ENCODE measurements around the gene EFTUD2.
"Not testable (repeated sequence)": the region's sequence is repeated elsewhere in the genome, so short reads cannot be mapped to it uniquely, and the experiment has no call there.

The EFTUD2 gene

DNA sequence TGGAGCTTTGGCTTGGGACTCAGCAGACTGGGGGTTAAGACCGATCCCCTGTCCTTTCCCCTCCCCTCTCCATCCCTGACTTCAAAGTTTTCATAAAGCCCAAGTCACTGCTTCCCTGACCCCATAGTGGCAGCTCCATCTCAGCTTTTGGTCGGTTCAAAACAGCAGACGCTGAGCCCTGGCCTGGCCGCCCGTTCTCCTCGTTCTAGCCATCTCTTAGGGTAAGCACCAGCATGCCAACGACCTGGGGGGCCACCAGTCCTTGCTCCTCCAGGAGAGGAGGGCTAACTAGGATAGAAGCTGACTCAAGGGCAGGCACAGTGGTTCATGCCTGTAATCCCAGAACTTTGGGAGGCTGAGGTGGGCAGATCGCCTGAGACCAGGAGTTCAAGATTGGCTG is 53.0 kb downstream of the EFTUD2 start:
- no peak for DNase-seq

DNA sequence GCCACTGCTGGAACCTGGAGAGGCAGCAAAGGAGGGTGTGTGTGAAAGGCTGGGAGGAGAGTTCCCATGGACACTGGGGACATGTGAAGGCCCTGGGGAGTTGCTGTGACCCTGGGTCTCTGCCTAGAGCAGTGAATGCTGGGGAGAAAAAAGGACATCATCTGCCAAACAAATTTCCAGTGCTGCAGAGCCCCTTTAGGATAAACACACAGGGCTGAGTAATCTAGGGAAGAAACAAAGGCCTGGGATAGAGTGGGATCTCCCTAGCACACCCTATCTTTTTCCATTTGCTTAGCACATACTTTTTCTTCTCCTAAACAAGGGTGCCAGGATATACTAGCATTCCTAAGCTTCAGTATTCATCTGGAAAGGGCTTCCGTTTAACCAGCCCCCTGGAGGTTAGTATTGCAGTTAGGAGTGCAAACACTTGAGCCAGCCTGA is 54.8 kb downstream of the EFTUD2 start:
- no peak for DNase-seq

DNA sequence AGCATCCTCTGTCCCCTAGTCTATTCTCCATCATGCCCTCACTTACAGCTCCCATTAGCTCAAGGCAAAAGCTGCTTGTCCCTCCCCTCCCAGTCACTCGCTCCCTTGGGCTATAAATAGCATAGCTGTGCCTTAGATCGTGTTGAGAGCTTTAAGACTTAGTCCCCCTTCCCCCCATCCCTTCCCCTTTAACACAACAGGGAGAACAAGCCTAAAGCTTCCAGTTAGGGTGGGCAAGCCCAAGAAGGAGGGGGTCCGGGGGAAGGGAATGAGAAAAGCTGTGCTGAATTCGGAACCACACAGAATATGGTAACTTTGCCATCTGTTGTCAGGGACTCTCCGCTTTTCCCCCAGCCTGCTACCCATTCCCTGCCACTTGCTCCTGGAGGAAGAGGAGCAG is 56.5 kb downstream of the EFTUD2 start:
- DNase-seq: no peak

DNA sequence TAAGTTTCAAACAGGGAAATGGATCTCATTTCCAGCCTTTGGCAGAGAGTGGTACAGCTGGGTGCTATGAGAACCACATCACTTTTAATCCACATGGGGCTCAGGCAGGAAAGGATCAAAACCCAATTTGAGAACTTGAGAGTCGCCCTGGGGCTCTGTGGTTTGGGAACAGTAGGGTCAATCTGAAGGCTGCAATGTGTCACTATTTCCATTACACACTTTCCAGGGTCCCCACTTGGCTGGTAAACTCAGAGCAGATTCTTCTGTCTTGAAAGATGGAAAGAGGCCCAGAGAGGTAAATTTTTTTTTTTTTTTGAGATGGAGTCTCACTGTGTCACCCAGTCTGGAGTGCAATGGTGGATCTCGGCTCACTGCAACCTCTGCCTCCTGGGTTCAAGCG is 58.3 kb downstream of the EFTUD2 start:
- peak; percentile 60 for DNase-seq

DNA sequence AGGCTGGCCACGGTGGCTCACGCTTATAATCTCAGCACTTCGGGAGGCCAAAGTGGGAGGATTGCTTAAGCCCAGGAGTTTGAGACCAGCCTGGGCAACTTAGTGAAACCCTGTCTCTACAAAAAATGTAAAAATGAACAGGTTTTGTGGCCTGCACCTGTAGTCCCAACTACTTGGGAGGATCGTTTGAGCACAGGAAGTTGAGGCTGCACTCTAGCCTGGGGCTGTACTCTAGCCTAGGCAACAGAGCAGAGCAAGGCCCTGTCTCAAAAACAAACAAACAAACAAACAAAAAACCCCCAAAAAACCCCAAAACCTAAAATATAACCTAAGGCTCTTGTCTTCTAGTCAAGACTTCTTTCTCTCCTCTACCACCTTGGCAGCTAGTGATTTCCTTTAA is 59.0 kb downstream of the EFTUD2 start:
- no peak for DNase-seq

DNA sequence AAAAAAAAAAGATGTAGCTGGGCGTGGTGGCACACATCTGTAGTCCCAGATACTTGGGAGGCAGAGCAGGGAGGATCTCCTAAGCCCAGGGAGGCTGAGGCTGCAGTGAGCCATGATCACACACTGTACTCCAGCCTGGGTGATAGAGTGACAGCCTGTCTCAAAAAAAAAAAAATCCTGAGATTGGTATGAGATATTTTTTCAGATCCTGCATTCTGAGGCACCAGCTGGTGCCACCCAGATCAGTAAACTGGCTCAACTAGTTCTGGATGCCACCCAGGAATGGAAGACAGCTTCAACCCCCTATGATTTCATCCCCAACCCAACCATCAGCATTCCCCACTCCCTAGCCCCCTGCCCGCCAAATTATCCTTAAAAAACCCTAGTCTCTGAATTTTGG is 62.0 kb downstream of the EFTUD2 start:
- no peak for DNase-seq

DNA sequence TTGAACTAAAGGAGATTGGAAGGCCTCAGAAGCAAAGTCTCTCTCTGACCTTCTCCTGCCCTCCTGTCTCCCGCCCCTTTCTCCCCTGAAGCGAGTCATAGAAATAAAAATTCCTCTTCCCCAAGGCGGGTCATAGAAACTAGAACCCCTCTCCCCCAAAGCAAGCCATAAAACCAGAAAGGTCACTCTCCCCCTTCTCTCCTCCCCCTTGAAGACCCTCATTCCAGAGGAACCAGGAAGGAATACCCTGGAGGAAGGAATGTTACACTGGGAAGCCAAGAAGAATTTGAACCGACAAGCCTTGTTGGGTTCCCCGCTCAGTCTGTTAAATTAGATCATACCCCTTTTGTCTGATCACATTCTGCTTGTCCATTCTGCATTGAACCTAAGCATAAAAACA is 66.4 kb downstream of the EFTUD2 start:
- no peak for DNase-seq

DNA sequence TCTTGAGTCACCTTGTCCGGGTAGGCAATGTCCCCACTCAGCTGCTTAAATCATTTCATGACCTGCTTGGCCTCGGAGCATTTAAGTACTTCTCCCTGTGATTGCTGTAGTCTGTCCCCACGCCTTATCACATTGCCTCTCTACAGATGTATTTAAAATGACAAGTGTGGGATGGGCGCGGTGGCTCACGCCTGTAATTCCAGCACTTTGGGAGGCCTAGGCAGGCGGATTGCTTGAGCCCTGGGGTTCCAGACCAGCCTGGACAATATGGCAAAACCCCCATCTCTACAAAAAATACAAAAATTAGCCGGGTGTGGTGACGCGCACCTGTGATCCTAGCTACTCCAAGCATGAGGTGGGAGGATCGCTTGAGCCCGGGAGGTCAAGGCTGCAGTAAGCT is 67.9 kb downstream of the EFTUD2 start:
- no peak for DNase-seq

DNA sequence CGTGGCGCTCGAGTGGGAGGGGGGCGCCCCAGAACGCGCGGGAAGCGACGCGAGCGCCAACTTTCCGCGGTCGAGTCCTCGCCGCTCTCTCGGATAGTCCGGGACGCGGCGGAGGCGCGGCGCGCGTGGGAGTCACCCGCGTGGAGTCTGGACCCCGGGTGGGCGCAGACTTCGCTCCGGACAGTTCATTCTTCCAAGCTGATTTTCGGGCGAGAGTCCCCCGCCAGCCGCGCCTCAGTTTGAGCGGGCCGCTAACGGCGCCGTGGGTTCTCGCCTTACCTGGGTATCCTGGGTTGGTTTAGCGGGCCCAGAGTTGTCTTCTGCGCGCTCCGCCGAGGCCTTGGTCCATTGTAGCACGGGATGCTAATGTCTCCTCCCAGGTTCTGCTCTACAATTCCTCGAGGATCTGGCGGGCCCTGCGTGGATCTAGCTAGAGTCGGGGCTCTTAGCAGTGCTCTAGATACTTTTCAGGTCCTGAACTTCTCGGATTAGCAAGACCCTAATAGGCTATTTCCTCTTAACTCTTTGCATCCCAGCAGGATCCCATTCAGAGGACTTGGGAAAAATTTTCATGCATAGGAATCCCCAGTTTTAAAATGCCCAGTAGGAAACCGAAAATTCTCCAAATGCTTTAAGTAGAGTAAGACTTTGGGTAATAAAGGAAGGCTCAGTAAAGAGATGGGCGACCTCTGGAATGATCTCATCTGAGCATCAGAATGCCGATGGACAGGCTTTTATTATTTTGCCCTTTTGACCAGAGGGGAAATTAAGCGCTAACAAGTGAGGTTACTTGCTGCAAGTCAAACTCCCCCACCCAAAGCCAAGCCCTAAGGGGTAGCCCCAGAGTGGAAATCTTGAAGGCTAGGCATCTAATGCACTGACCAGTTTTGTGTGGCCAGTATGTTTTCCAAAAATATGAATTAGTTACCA is 68.6 kb downstream of the EFTUD2 start:
- DNase-seq: no peak

DNA sequence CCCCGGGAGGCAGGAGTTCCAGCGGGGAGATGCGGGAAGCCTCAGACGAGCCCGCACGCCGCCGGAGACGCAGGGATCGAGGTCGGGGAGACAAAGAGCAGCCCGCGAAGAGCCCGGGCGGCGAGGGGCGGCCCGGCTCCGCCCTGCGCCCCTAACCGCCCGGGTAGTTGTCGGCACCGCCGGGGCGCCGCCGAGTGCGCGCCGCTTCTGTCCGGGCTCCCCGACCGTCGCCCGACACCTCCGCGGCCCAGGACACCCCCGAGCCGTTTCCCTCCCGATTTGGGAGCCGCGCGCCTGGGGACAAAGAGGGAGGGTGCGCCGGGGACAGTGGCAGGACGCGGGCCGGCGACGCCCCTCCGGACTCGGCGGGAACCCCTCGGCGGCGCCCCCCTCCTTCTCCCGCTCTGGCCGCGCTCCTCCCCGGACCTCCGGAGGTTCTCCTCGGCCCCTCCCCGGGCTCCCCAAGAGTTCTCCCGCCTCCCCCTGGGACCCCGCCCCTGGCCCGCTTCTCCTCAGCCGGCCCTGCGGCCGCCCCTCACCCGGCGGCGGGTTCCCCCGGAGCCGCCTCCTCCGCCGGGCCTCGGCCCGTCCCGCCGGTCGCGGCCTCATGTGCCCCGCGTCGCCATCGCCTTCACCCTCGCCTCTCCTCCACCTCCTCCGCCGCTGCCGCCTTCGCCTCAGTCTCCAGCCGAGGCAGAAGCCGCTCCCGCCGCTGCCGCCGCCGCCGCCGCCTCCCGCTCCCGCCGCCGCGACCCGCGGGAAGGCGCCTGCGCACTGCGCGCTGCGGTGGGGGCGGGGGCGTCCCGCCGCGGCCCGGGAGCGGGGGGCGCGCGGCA is 69.5 kb downstream of the EFTUD2 start, which contains the start of gene GJC1:
TSS of gene GJC1 (minus strand) at position 765 of the 836 bp plus-strand sequence. CDS start 24,470 bp downstream, outside the sequence.
- no peak for DNase-seq

DNA sequence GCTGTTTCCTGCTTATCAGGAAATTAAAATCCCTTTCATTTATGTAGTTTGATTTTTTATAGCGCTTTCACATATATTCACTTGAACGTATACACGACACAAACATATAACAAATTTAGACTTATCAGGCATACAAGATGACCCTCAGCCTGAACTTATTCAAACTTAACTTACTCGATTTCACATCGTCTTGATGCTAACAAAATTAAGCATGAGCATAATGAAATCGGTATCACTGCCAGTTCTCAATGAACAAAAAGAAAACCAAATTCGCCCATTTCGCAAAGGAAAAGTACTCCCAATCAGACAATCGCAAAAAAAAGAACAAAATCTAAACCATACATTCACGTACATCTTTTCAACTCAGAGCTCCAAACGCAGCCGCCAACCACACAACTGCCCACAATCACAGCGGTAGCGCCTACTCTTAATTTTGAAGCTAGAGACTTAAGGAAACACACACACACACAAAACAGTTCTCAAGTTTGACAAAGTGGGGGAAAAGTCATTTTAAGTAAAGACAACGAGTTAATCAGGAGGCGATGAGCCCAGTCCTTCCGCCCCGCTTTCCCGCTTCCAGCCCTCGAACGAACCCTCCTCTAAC is 70.2 kb downstream of the EFTUD2 start:
- DNase-seq: no peak

DNA sequence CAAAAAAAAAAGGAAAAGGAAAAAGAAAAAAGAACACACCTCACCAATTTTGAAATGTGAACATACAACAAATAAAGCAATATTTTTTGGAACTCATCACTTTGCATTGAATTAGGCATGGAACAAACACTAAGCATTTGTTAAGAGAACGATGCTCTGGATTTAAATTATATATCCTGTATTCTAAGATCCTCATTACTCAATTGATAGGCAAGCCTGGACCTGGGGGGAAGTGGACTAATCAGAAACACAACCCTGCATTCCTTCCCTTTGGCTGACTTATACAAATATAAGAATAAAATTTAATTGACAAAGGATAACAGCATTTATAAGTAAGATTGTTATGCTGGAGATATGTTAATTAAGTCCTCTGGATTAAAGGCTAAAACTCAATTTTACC is 71.4 kb downstream of the EFTUD2 start:
- DNase-seq: no peak

DNA sequence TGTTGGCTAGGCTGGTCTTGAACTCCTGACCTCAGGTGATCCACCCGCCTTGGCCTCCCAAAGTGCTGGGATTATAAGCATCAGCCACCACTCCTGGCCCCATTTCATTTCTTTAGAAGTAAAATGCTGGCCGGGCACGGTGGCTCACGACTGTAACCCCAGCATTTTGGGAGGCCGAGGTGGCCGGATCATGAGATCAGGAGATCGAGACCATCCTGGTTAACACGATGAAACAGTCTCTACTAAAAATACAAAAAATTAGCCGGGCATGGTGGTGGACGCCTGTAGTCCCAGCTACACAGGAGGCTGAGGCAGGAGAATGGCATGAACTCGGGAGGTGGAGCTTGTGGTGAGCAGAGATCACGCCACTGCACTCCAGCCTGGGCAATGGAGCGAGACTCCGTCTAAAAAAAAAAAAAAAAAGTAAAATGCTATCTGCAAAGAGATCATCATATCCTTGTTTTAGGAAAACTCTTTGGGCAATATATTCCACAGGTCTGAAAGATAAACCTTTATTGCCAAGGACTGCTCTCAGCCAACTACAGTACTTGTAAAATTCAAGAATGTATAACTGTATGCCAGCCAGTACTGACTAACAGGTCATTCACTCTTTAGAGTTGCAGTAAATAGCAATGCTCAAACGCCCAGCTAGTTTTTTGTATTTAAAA is 73.0 kb downstream of the EFTUD2 start:
- no peak for DNase-seq

DNA sequence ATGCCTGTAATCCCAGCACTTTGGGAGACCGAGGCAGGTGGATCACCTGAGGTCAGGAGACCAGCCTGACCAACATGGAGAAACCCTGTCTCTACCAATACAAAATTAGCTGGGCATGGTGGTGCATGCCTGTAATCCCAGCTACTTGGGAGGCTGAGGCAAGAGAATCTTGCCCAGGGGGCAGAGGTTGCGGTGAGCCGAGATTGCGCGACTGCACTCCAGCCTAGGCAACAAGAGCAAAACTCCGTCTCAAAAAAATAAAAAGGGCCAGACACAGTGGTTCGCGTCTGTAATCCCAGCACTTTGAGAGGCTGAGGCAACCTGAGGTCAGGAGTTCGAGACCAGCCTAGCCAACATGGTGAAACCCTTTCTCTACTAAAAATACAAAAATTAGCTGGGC is 74.0 kb downstream of the EFTUD2 start:
- DNase-seq: not testable (repeated sequence)

DNA sequence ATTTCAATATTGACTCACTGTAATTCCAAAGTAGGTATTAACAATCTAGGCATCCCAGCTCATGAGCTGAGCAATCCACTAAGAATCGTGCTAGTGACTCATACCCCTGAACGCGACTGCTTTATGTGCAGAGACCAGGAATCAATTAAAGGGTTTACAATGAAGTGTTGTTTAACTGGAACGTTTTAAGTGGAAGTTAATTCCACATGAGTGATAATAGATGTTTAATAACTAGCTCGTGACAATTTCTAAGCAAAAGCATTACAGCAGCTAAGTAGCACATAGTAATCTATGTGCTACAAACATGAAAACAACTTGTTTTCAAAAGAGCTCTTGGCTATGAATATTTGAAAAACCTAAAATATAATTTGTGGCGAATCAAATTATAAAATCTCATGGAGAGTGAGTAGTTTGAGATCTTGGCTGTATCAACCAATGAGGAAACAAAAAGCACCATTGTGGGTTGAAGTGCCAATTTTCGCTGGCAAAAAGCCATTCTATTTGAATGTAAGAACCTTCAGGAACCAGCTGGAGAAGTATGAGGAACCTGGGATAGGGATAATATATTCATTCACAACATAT is 78.5 kb downstream of the EFTUD2 start:
- DNase-seq: no peak

DNA sequence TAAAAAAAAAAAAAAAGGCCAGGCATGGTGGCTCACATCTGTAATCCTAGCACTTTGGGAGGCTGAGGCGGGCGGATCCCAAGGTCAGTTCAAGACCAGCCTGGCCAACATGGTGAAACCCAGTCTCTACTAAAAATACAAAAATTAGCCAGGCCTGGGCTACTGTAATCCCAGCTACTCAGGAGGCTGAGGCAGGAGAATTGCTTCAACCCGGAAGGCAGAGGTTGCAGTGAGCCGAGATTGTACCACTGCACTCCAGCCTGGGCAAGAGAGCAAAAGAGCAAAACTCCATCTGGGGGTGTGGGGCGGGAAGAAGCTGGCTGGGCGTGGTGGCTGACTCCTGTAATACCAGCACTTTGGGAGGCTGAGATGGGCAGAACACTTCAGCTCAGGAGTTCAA is 80.7 kb downstream of the EFTUD2 start:
- not testable (repeated sequence) for DNase-seq

DNA sequence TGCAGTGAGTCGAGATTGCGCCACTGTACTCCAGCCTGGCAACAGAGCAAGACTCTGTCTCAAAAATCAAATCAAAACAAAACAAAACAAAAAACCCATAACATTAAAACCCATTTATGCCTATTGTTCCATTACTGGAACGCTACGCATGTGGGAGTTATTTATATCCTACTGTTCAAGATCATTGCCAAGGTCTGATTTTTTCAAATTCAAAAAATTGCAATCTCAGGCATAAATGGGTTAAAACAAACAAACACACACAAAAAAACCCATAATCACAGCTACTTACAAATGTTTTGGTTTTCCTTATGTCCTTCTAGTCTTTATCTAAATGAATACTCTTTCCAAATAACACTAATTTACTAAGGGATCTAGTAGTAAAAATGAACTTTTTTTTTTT is 87.0 kb downstream of the EFTUD2 start:
- DNase-seq: no peak

DNA sequence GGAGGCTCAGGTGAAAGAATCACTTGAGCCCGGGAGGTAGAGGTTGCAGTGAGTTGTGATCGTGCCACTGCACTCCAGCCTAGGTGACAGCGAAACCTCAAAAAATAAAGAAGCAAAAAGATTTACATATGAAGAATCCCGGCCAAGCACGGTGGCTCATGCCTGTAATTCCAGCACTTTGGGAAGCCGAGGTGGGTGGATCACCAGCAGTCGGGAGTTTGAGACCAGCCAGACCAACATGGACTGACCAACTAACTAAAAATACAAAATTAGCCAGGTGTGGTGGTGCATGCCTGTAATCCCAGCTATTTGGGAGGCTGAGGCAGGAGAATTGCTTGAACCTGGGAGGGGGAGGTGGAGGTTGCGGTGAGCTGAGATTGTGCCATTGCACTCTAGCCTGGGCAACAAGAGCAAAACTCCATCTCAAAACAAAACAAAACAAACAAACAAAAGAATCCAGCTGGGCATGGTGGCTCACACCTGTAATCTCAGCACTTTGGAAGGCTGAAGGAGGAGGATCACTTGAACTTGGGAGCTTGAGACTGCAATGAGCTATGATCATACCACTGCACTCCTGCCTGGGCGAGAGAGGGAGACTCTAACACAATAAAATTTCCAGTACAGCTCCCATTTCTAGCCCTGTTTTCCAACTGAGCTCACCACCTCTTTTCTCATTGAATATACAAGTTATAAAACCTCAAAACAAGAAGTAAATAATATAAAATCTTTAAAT is 90.4 kb downstream of the EFTUD2 start:
- DNase-seq: not testable (repeated sequence)

DNA sequence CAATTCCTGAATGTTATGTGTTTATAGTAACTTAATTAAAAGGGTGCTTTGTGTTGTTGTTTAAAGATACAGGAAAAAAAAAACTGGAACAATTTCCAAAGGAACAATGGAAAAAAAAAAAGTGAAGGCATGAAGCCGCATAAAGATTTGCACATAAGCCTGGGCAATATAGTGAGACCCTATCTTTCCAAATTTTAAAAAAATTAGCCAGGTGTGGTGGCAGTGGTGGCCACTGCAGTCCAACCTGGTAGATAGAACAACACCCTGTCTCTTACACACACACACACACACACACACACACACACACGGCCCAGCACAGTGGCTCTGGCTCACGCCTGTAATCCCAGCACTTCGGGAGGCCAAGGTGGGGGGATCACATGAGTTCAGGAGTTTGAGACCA is 91.1 kb downstream of the EFTUD2 start:
- DNase-seq: no peak

DNA sequence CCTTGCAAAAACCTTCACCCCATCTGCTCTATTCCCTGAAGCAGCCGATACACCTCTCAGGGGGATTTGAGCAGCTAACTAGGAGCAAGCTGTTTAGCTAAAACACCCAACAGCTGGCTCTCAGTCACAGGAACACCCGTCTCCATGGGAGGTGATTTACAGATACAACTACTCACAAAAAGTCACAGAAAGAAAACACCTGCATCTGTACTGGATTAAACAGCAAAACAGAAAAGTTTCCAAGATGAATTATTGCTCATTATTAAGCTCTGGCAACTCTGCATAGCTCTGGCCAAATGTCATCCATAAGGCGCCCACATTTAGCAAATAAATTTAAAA is 91.5 kb downstream of the EFTUD2 start:
- no peak for DNase-seq

DNA sequence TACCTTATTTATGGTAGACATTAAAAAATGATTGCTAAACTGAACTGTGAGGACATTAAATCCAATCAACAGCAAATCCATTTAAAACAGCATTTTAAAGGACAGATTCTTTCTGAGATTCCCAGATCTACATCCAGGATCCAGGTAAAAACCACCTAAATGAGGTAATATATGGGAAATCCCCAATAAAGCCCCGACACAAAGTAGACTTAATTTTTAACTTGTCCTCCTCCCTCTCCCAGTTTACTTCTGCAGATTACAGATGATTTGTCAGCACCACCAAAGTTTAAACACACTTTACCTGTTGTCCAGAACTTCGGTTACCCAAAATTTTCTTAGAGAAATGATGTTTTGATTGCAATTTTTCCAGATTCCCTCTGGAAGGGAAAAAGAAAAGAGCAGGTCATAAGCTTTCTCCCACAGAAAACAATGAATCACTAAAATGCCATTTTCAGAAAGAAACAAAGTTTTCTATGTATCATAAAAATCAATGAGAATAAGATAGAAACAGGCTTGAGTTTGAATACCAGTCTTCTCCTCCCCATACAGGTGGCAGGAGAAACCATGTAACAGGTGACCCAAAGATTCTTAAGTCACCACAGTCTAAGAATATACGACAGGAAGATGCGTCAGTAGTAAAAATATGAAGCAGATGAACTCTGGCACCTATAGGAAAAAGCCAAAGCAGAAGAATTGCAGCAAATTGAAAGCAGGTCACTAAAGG is 92.0 kb downstream of the EFTUD2 start:
- DNase-seq: no peak

Measured in MV-4-11 (cell line).